Upper lobe of right lung (tissue), 1 donor: ENCODE data around the gene THAP9. TPM values are rescaled to one million over a fixed set of nuclear protein-coding genes. Genes with fewer than 3 reads are reported as not detected.

Experiments used
- total RNA-seq: library from RNA; stranded (reverse); fragmentation: NEBNext Ultra II Directional; extraction: Animal tissue kit (Norgen Biotek cat#: 25700); gene quantifications from one replicate; pipeline ENCODE4 v1.2.1, GENCODE V29; 2021
- donor health status: DM: no; HTN: yes; CAD: no; lungs with severe emphysema.

Gene THAP9
- total RNA-seq, 1 donor from 2014 or later: 3.8 TPM

Other genes starting within 250 kb of the THAP9 start
- gene SCD5, start 101.9 kb upstream of the THAP9 start, total RNA-seq: 20.6 TPM
- gene SEC31A, start 9.6 kb upstream of the THAP9 start, total RNA-seq: 199 TPM
- 9.8 TPM for gene LIN54, start 110.1 kb downstream of the THAP9 start, total RNA-seq
- gene COPS4, start 134.4 kb downstream of the THAP9 start, total RNA-seq: 24.3 TPM
- 81.7 TPM for gene PLAC8, start 214.0 kb downstream of the THAP9 start, total RNA-seq